Tibial artery (tissue), 4 donors: ENCODE results near the gene FOXRED1.
A peak's percentile ranks its signal among the peaks of the same experiment; 100 is the strongest.

Experiments used
- DNase-seq, 2 donors: peaks; one replicate each; pipeline ENCODE4 v3.0.0-alpha.2; 2019
- H3K27ac ChIP-seq, 2 donors: fragments of 200-600 bp; sonication (generic) in 1 of 2; 1 replicate in 1 of 2; 2 replicates in 1 of 2; pipeline ENCODE4 v1.5.1; 2018 to 2019; ENCODE audit warnings: mild to moderate bottlenecking in 1 of 2
- H3K27me3 ChIP-seq, 2 donors: fragments of 200-600 bp; sonication (generic) in 1 of 2; one replicate each; pipeline versions ENCODE4 v1.5.1 to v1.6.0; 2016 to 2019
- H3K36me3 ChIP-seq, 3 donors: fragments of 200-600 bp; sonication (generic) in 2 of 3; one replicate each; pipeline ENCODE4 v1.5.1; 2016 to 2019; ENCODE audit warnings: mild to moderate bottlenecking in 2 of 3
- H3K4me1 ChIP-seq, 4 donors: fragments of 200-600 bp; sonication (generic) in 2 of 4; 1 replicate in 3 of 4; 2 replicates in 1 of 4; pipeline ENCODE4 v1.5.1; 2016 to 2019
- H3K4me3 ChIP-seq, 2 donors: fragments of 200-600 bp; sonication (generic) in 1 of 2; 1 replicate in 1 of 2; 2 replicates in 1 of 2; pipeline ENCODE4 v1.5.1; 2018 to 2019; ENCODE audit warnings: mild to moderate bottlenecking in 2 of 2
- H3K9me3 ChIP-seq, 3 donors: fragments of 200-600 bp; sonication (generic) in 1 of 3; one replicate each; pipeline ENCODE4 v1.5.1; 2016 to 2019
- CTCF ChIP-seq, 2 experiments: fragments of 200-600 bp in 1 of 2; fragments of 450-650 bp in 1 of 2; IDR thresholded peaks; one replicate each; pipeline ENCODE4 v1.5.1; 2017 to 2019; ENCODE audit warnings: antibody characterized with exemption in 2 of 2, mild to moderate bottlenecking in 1 of 2, moderate library complexity in 1 of 2
- intact Hi-C: fragments of 100-400 bp; cut with DNase I; formaldehyde crosslinking; loops from one replicate; pipeline ENCODE4 v1.15.0; 2023; ENCODE audit warnings: low total_unique reads

Gene FOXRED1

GRCh38 chr11:126282361-126282735, 13.4 kb downstream of the FOXRED1 start:
- H3K27ac ChIP-seq = peak overlapping the region; percentile 86
- H3K27me3 ChIP-seq = no peaks in the 10 kb centered on the region
- peak; percentile 43 to 74 for DNase-seq
- H3K4me3 ChIP-seq = peak overlapping the region; percentile 60 to 76
- no peak for TF ChIP-seq CTCF (IDR thresholded peaks at IDR 0.05)
- H3K4me1 ChIP-seq = peaks cover 0 to 26% (median 7%) of the 10 kb centered on the region in 4 donors
- H3K9me3 ChIP-seq = no peaks in the 10 kb centered on the region
- H3K36me3 ChIP-seq = peaks cover 4 to 14% (median 5%) of the 10 kb centered on the region in 3 donors
- intact Hi-C loops = no loop called here

GRCh38 chr11:126282736-126283591, 14.0 kb downstream of the FOXRED1 start, which contains the start of gene TIRAP:
Gene TIRAP (plus strand): TSS chr11:126283093. CDS start chr11:126290895, 7,802 bp downstream.
- H3K9me3 ChIP-seq = no peaks in the 10 kb centered on the region
- peak; percentile 63 to 85 for DNase-seq
- peak within 1 kb of the TSS; percentile 86 for H3K27ac ChIP-seq
- peak within 1 kb of the TSS; percentile 60 to 76 for H3K4me3 ChIP-seq
- intact Hi-C loops = no loop called here
- no peaks in the 10 kb centered on the region for H3K27me3 ChIP-seq
- TF ChIP-seq CTCF (IDR thresholded peaks at IDR 0.05) = peak; percentile 13 to 34
- peaks cover 0 to 10% (median 3%) of the 10 kb centered on the region in 3 donors for H3K36me3 ChIP-seq
- H3K4me1 ChIP-seq = peaks cover 0 to 26% (median 7%) of the 10 kb centered on the region in 4 donors

GRCh38 chr11:126284829-126285228, 15.9 kb downstream of the FOXRED1 start:
- Histone ChIP-seq H3K4me1 (peaks cover 0 to 26% (median 7%) of the 10 kb centered on the region in 4 donors), H3K36me3 (peaks cover 9 to 23% (median 9%) of the 10 kb centered on the region in 3 donors), H3K9me3 (no peaks in the 10 kb centered on the region), H3K4me3 (no peak overlapping the region), H3K27ac (no peak overlapping the region), H3K27me3 (no peaks in the 10 kb centered on the region)
- intact Hi-C loops = no loop called here
- peak in 1 of 2 donors; percentile 62 for DNase-seq
- TF ChIP-seq CTCF (IDR thresholded peaks at IDR 0.05) = no peak

GRCh38 chr11:126288237-126288636, 19.3 kb downstream of the FOXRED1 start:
- TF ChIP-seq CTCF (IDR thresholded peaks at IDR 0.05) = no peak
- H3K4me3 ChIP-seq = no peak overlapping the region
- intact Hi-C loops = no loop called here
- DNase-seq = no peak
- H3K36me3 ChIP-seq = peaks cover 27 to 56% (median 40%) of the 10 kb centered on the region in 3 donors
- H3K9me3 ChIP-seq = no peaks in the 10 kb centered on the region
- no peaks in the 10 kb centered on the region for H3K27me3 ChIP-seq
- no peak overlapping the region for H3K27ac ChIP-seq
- peaks cover 0 to 16% (median 2%) of the 10 kb centered on the region in 4 donors for H3K4me1 ChIP-seq

- Histone ChIP-seq H3K4me1 (no peaks in the 10 kb centered on the region), H3K36me3 (peaks cover 34 to 83% (median 55%) of the 10 kb centered on the region in 3 donors), H3K27ac (no peak overlapping the region), H3K27me3 (no peaks in the 10 kb centered on the region), H3K9me3 (no peaks in the 10 kb centered on the region), H3K4me3 (no peak overlapping the region)
- DNase-seq = no peak
- no peak for TF ChIP-seq CTCF (IDR thresholded peaks at IDR 0.05)
- intact Hi-C loops = no loop called here
Observed at GRCh38 chr11:126290887-126291286, 21.9 kb downstream of the FOXRED1 start.
